ENCODE data around the gene TMEM242.

GRCh38 chr6:157322792-157323254, 496 bp downstream of the TMEM242 start:
- no peak for TF ChIP-seq CTCF (IDR thresholded peaks at IDR 0.05; ENCODE audit: extremely low read depth in 1 of 2, insufficient read depth in 1 of 2, low read depth in 1 of 2, low read length in 2 of 2)
- no peak for TF ChIP-seq EZH2 (IDR thresholded peaks at IDR 0.05; ENCODE audit: borderline replicate concordance, low read depth, low read length, severe bottlenecking)
- TF ChIP-seq, protein P1, sequence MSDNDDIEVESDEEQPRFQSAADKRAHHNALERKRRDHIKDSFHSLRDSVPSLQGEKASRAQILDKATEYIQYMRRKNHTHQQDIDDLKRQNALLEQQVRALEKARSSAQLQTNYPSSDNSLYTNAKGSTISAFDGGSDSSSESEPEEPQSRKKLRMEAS (IDR thresholded peaks at IDR 0.05; ENCODE audit: insufficient read depth, insufficient read length), result no peak

Data from endothelial cell of umbilical vein (primary cell).